HepG2 (cell line): ENCODE data around the gene GHR.

Experiments
- CBX5 ChIP-seq: sonication (generic); formaldehyde crosslinking; IDR thresholded peaks from 2 replicates; pipeline ENCODE4 v1.4.0; 2020; ENCODE audit warnings: missing genetic modification reagents, borderline replicate concordance
- DPF2 ChIP-seq: sonication (generic); formaldehyde crosslinking; IDR thresholded peaks from 2 replicates; pipeline ENCODE4 v1.4.0; 2020; ENCODE audit warnings: mild to moderate bottlenecking, low read depth, missing genetic modification reagents, borderline replicate concordance
- PRDM10 ChIP-seq: sonication (generic); formaldehyde crosslinking; IDR thresholded peaks from 2 replicates; pipeline ENCODE4 v1.4.0; 2020; ENCODE audit warnings: low read depth, missing genetic modification reagents
- SETDB1 ChIP-seq: sonication (generic); formaldehyde crosslinking; IDR thresholded peaks from 2 replicates; pipeline ENCODE4 v1.5.1; 2020; ENCODE audit warnings: missing genetic modification reagents, mild to moderate bottlenecking, borderline replicate concordance
- TRIM24 ChIP-seq: sonication (generic); formaldehyde crosslinking; IDR thresholded peaks from 2 replicates; pipeline ENCODE4 v1.8.0; 2022; ENCODE audit warnings: mild to moderate bottlenecking, missing genetic modification reagents
- ZBTB1 ChIP-seq: sonication (generic); formaldehyde crosslinking; IDR thresholded peaks from 2 replicates; pipeline ENCODE4 v1.4.0; 2020; ENCODE audit warnings: missing genetic modification reagents, borderline replicate concordance
- ZFAT ChIP-seq: sonication (generic); formaldehyde crosslinking; conservative IDR thresholded peaks from 2 replicates; pipeline ENCODE4 v1.8.1; 2023; ENCODE audit warnings: missing genetic modification reagents, inconsistent platforms
- ZFP62 ChIP-seq: sonication (generic); formaldehyde crosslinking; IDR thresholded peaks from 2 replicates; pipeline ENCODE4 v1.4.0; 2020; ENCODE audit warnings: missing genetic modification reagents
- ZIK1 ChIP-seq: sonication (generic); formaldehyde crosslinking; IDR thresholded peaks from 2 replicates; pipeline ENCODE4 v1.5.0; 2020; ENCODE audit warnings: mild to moderate bottlenecking, low read depth, missing genetic modification reagents, borderline replicate concordance
- ZNF296 ChIP-seq: sonication (generic); formaldehyde crosslinking; conservative IDR thresholded peaks from 2 replicates; pipeline ENCODE4 v1.5.0; 2020; ENCODE audit warnings: mild to moderate bottlenecking, missing genetic modification reagents
- ZNF615 ChIP-seq: sonication (generic); formaldehyde crosslinking; IDR thresholded peaks from 2 replicates; pipeline ENCODE4 v1.5.0; 2020; ENCODE audit warnings: mild to moderate bottlenecking, missing genetic modification reagents, borderline replicate concordance
- TF ChIP-seq, protein P1 (sequence below): sonication (generic); formaldehyde crosslinking; IDR thresholded peaks from 2 replicates; pipeline ENCODE4 v1.5.0; 2020; ENCODE audit warnings: mild to moderate bottlenecking, missing genetic modification reagents, moderate library complexity
- TF ChIP-seq, protein P2 (sequence below): sonication (generic); formaldehyde crosslinking; IDR thresholded peaks from 2 replicates; pipeline ENCODE4 v1.4.0; 2020; ENCODE audit warnings: mild to moderate bottlenecking, missing genetic modification reagents

- TF ChIP-seq DPF2 (CRISPR knock-in tag), result no peak
- no peak for TF ChIP-seq ZIK1 (CRISPR knock-in tag)
- TF ChIP-seq ZFAT (CRISPR knock-in tag), result no peak
- no peak for TF ChIP-seq PRDM10 (CRISPR knock-in tag)
- TF ChIP-seq, protein P1, sequence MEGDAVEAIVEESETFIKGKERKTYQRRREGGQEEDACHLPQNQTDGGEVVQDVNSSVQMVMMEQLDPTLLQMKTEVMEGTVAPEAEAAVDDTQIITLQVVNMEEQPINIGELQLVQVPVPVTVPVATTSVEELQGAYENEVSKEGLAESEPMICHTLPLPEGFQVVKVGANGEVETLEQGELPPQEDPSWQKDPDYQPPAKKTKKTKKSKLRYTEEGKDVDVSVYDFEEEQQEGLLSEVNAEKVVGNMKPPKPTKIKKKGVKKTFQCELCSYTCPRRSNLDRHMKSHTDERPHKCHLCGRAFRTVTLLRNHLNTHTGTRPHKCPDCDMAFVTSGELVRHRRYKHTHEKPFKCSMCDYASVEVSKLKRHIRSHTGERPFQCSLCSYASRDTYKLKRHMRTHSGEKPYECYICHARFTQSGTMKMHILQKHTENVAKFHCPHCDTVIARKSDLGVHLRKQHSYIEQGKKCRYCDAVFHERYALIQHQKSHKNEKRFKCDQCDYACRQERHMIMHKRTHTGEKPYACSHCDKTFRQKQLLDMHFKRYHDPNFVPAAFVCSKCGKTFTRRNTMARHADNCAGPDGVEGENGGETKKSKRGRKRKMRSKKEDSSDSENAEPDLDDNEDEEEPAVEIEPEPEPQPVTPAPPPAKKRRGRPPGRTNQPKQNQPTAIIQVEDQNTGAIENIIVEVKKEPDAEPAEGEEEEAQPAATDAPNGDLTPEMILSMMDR (CRISPR knock-in tag), result no peak
- TF ChIP-seq, protein P2, sequence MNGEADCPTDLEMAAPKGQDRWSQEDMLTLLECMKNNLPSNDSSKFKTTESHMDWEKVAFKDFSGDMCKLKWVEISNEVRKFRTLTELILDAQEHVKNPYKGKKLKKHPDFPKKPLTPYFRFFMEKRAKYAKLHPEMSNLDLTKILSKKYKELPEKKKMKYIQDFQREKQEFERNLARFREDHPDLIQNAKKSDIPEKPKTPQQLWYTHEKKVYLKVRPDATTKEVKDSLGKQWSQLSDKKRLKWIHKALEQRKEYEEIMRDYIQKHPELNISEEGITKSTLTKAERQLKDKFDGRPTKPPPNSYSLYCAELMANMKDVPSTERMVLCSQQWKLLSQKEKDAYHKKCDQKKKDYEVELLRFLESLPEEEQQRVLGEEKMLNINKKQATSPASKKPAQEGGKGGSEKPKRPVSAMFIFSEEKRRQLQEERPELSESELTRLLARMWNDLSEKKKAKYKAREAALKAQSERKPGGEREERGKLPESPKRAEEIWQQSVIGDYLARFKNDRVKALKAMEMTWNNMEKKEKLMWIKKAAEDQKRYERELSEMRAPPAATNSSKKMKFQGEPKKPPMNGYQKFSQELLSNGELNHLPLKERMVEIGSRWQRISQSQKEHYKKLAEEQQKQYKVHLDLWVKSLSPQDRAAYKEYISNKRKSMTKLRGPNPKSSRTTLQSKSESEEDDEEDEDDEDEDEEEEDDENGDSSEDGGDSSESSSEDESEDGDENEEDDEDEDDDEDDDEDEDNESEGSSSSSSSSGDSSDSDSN (CRISPR knock-in tag), result no peak
- no peak for TF ChIP-seq TRIM24 (CRISPR knock-in tag)
- TF ChIP-seq CBX5 (CRISPR knock-in tag), result no peak
- no peak for TF ChIP-seq ZFP62 (CRISPR knock-in tag)
- TF ChIP-seq ZNF615 (CRISPR knock-in tag), result no peak
- no peak for TF ChIP-seq SETDB1
- TF ChIP-seq ZNF296 (CRISPR knock-in tag), result no peak
- TF ChIP-seq ZBTB1 (CRISPR knock-in tag), result no peak
Observed at GRCh38 chr5:42526179-42526578, 102.9 kb downstream of the GHR start.
